Glomerular visceral epithelial cell (primary cell): ENCODE measurements around the gene TAF15.

Experiments
- DNase-seq: peaks from one replicate; pipeline ENCODE4 v3.0.0-alpha.2; 2016; ENCODE audit errors: extremely low spot score

Gene TAF15

DNA sequence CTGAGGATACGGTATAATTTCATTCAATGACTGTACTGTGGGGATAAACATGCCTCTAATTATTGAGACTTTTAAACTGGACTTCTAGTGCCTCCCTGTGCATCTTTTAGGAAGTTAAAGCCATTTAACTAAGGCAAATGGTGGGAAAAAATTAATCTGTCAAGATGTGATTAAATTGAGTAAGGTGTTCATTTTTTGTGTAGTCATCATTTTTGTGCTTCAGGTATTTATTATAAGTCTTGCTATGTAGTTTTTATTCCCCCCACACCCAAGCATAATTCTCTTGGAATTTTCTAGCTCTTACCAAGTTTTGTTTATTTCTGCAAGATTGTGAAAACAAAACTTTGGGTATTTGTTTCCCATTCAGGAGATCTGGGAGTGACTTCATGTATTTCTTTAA is 10.2 kb downstream of the TAF15 start:
- no peak for DNase-seq

GRCh38 chr17:35821308-35821707 is 12.0 kb downstream of the TAF15 start:
- DNase-seq = no peak

DNA sequence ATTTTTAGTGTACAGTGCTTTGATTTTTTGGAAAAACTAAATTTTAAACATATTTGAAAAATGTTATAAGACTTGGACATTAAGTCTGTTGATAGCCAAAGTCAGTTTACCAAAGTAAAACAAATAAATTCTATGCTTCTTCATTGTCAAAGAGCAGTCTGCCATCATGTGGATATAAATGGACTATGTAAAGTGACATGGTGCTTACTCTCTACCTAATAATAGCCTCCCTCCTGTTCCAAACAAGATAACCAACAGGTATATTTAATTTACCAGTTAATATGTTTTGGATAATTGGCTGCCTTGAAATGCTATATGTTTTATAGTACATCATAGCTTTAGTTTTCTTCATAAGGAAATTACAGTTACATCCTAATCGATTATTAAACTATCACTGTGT is 15.9 kb downstream of the TAF15 start:
- no peak for DNase-seq

GRCh38 chr17:35841101-35841500 is 31.8 kb downstream of the TAF15 start:
- DNase-seq = no peak

DNA sequence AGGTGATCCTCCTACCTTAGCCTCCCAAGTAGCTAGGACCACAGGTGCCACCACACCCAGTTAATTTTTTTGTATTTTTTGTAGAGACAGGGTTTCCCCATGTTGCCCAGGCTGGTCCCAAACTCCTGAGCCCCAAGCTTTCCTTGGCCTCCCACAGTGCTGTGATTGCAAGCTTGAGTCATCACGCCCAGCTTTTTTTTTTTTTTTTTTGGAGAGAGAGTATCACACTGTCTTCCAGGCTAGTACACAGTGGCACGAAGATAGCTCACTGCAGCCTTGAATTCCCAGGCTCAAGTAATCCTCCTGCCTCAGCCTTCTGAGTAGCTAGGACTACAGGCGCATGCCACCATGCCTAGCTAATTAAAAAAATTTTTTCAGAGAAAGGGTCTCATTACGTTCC is 32.2 kb downstream of the TAF15 start:
- no peak for DNase-seq

DNA sequence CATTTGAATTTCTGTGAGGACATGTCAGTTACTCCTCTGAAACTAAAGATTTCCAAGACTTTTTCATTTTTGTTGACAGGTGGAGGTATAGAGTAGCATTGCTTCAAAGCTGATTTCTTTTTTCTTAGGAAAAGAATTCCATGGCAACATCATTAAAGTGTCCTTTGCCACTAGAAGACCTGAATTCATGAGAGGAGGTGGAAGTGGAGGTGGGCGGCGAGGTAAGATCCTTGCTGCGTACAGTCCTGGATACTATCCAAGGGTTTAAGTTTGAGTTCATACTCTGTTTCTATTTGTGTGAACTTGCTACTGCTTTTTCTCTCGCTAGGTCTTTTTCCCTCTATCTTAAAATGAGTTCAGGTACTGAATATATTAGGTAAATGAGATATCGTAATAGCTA is 33.0 kb downstream of the TAF15 start:
- DNase-seq = no peak

DNA sequence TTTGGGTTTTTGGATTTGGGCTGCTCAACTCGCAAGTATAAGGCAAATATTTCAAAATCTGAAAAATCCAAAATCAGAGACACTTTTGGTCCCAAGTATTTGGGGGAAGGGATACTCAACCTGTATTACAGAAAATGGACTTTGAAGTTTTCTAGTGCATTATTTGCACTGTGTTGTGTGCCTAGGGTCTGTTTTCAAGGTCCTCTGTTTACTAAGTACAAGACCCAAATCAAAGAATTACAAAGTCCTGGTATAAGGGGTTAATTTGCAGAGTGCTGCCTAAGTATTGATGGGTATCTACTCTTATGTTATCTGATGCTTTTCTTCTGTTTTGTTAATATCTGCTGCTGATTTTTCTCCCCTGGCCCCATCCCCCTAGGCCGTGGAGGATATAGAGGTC is 34.4 kb downstream of the TAF15 start:
- no peak for DNase-seq

DNA sequence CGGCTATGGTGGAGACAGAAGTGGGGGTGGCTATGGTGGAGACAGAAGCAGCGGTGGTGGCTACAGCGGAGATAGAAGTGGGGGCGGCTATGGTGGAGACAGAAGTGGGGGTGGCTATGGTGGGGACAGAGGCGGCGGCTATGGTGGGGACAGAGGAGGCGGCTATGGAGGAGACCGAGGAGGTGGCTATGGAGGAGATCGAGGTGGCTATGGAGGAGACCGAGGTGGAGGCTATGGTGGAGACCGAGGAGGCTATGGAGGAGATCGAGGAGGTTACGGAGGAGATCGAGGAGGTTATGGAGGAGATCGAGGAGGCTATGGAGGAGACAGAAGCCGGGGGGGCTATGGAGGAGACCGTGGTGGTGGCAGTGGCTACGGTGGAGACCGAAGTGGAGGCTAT is 35.3 kb downstream of the TAF15 start:
- DNase-seq = no peak

- DNase-seq = no peak
Measured at GRCh38 chr17:35846055-35846809, 36.9 kb downstream of the TAF15 start.

DNA sequence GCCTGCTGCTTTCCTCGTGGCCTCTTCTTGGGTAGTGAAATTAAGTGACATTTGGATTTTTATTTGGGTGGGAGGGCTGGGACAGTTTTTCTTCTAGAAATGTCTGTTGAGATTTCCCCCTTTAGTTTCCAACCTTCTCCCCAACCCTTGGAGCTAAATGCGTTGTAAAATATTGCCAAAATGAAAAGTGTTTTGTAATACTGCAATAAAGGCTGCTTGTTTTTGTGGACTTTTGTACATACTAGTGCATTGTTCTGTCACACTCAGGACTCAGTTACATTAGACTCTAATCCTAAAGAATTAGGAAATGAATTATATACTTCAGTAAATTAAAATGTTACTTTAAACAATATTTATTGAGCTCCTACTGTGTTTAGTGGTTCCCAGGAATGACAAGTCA is 37.7 kb downstream of the TAF15 start:
- DNase-seq = no peak

GRCh38 chr17:35847633-35848373 is 38.5 kb downstream of the TAF15 start:
- DNase-seq = no peak

- peak; percentile 72 for DNase-seq
Measured at GRCh38 chr17:35849469-35850348, 40.4 kb downstream of the TAF15 start.

DNA sequence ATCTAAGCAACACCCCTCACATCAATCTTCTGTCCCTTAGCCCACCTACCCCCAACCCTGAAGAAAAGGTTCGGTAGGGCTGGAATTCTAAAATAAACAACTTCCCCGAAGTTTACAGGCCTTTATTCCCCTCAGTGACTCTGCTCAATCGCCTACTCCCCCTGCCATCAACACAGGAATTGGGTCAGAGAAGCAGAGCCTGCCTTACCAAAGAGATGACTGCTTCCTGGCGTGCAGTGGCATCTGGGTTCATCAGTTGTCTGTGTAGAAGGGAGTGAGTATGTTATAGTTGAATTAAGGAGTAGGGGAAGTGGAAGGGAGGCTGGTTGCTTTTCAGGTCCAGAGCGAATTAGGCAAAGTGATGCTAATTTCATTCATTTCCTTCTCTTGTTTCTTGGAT is 46.7 kb downstream of the TAF15 start:
- DNase-seq = no peak

DNA sequence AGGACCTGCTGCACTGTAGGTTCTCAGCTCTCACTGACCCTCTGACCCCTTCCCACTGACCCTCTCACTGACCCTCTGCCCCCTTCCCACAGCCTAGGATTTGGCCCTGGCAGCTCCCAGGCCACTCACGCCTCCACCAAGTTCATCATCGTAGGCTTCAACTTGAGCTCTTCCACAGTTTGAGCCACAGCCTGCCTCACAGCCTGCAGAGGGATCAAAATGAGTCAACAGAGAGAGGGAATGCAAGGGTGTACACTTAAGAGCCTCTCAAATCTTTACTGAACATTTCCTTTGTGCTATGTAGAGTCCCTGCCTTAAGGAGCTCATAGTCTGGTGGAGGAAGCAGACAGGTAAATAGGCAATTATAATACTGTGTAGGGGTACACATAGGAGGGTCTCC is 47.3 kb downstream of the TAF15 start:
- DNase-seq = no peak

GRCh38 chr17:35864853-35865252 is 55.6 kb downstream of the TAF15 start:
- DNase-seq = no peak

GRCh38 chr17:35865412-35866340 is 56.4 kb downstream of the TAF15 start:
- no peak for DNase-seq

- no peak for DNase-seq
Measured at GRCh38 chr17:35866341-35866950, 57.2 kb downstream of the TAF15 start.

DNA sequence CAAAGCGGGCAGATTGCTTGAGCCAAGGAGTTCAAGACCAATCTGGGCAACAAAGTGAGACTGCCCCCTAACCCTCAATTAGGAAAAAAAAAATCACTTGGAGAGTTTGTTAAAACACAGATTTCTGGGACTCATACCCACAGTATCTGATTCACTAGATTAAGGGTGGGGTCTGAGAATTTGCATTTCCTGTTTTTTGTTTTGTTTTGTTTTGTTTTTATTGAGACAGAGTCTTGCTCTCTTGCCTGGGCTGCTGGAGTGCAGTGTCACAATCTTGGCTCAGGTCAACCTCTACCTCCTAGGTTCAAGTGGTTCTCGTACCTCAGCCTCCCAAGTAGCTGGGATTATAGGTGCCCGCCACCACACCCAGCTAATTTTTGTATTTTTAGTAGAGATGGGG is 58.3 kb downstream of the TAF15 start:
- no peak for DNase-seq

DNA sequence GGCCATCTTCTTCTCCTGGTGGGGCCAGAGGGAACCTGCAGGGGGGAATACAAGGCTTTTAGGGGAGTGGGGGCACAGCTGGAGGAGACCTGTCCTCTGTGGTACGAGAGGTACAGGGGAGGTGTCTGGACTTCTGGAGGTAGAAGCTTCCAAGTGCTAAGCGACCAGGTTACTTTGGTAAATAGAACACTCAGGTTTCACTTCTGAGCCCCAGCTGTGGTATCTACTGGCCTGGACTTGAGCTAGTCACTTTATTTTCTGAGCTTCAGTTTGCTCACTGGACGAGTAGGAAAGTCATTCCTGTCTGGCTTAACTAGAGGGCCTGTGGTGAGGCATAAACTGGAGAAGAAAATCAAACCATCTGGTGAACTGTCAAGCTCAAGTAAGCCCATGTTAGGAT is 59.5 kb downstream of the TAF15 start, which contains the start of gene HEATR9:
HEATR9 (minus strand) TSS at position 155 of the 400 bp plus-strand sequence; CDS start at position 6, 149 bp downstream.
- DNase-seq = no peak

DNA sequence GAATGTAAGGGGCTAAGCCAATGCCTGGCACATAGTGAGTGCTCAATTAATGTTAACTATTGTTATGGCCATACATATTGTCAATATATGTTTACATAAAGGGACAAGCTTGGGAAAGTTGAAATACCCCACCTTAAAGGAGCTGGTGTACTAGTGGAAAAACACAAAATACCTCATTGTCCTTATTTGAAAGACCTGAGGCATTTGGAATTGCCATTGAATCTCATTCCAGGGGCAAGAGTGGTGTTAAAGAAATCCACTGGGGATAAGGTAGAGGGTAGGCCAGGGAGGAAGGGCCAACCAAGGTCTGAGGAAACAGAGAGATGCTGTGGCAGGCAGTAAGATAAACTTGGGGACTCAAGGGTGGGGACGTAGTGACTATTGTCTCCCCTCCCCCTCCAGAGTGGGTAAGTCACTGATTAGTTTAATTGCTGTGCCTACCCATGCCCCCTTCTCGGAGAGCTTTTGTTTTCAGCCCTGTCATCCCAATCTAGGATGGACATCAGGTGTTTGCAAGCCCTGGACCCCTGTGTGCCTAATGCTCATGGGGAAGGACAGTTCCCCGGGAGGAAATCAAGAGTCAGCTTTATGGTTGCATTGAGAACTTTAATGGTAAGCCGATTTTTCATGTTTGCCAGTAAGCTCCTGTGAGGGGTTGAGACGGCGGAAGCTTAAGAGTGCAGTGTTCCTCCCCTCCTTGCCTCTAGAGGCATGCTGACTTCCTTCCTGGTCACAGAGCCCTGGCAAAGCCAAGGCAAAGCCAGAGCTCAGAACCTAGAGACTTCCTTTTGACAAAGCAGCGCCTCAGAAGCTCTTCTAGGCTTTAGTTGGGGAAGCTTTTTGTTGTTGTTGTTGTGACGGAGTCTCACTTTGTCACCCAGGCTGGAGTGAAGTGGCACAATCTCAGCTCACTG is 61.9 kb downstream of the TAF15 start:
- no peak for DNase-seq
